NT2/D1 (cell line): ENCODE results near the gene ZBED6.

Experiments
- SUZ12 ChIP-seq: IDR thresholded peaks from 2 replicates; pipeline ENCODE4 v1.6.1; 2011; ENCODE audit not compliant: insufficient read length, insufficient read depth; ENCODE audit errors: extremely low read depth
- ZNF274 ChIP-seq: IDR thresholded peaks from 2 replicates; pipeline ENCODE4 v1.6.1; 2011; ENCODE audit warnings: mild to moderate bottlenecking, low read depth, low read length

- TF ChIP-seq ZNF274 (no peak), SUZ12 (no peak)
Measured at GRCh38 chr1:203789966-203790365, 5.5 kb upstream of the ZBED6 start.
